ENCODE measurements around the gene SDS.
"Not testable (repeated sequence)": the region's sequence is repeated elsewhere in the genome, so short reads cannot be mapped to it uniquely, and the experiment has no call there.

SDS gene

GRCh38 chr12:113373969-113374368 is 29.7 kb downstream of the SDS start:
- DNase-seq = no peak

- no peak for DNase-seq
Measured at GRCh38 chr12:113373440-113373839, 30.2 kb downstream of the SDS start.

- no peak for DNase-seq
Measured at GRCh38 chr12:113372371-113372770, 31.3 kb downstream of the SDS start.

- no peak for DNase-seq
Measured at GRCh38 chr12:113371808-113372207, 31.9 kb downstream of the SDS start.

GRCh38 chr12:113370923-113371682 is 32.6 kb downstream of the SDS start:
- no peak for DNase-seq

GRCh38 chr12:113369391-113369985 is 34.2 kb downstream of the SDS start:
- no peak for DNase-seq

- DNase-seq = no peak
Measured at GRCh38 chr12:113368331-113368730, 35.4 kb downstream of the SDS start.

- no peak for DNase-seq
Measured at GRCh38 chr12:113366827-113367226, 36.9 kb downstream of the SDS start.

GRCh38 chr12:113365639-113366395 is 37.9 kb downstream of the SDS start:
- no peak for DNase-seq

GRCh38 chr12:113364698-113365097 is 39.0 kb downstream of the SDS start:
- no peak for DNase-seq

GRCh38 chr12:113361574-113362370 is 41.9 kb downstream of the SDS start:
- DNase-seq = no peak

GRCh38 chr12:113359939-113360748 is 43.5 kb downstream of the SDS start:
- DNase-seq = no peak

- no peak for DNase-seq
Measured at GRCh38 chr12:113359133-113359938, 44.4 kb downstream of the SDS start.

- DNase-seq = peak; percentile 82 to 95 (median 90)
Measured at GRCh38 chr12:113358381-113359132, 45.1 kb downstream of the SDS start, which contains the start of gene PLBD2. Gene PLBD2, plus strand, starts transcription at chr12:113358587. Its CDS starts 14 bp downstream, at chr12:113358601.

GRCh38 chr12:113354192-113354591 is 49.5 kb downstream of the SDS start:
- not testable (repeated sequence) for DNase-seq

- DNase-seq = no peak
Measured at GRCh38 chr12:113351089-113351488, 52.6 kb downstream of the SDS start.

- DNase-seq = no peak
Measured at GRCh38 chr12:113348849-113349536, 54.7 kb downstream of the SDS start.

GRCh38 chr12:113347892-113348291 is 55.8 kb downstream of the SDS start:
- DNase-seq = no peak

GRCh38 chr12:113347107-113347506 is 56.6 kb downstream of the SDS start:
- DNase-seq = no peak

- no peak for DNase-seq
Measured at GRCh38 chr12:113346353-113346752, 57.3 kb downstream of the SDS start.
